CD4-positive, alpha-beta T cell treated with Interleukin-6 for 4 hours (primary cell): Measurements from ENCODE around the gene MEIS1.
"Not testable (repeated sequence)": the region's sequence is repeated elsewhere in the genome, so short reads cannot be mapped to it uniquely, and the experiment has no call there.

ENCODE experiments used
- DNase-seq: peaks from one replicate; pipeline ENCODE4 v3.0.0-alpha.2; 2020; ENCODE audit warnings: mixed read lengths

MEIS1 gene

DNA sequence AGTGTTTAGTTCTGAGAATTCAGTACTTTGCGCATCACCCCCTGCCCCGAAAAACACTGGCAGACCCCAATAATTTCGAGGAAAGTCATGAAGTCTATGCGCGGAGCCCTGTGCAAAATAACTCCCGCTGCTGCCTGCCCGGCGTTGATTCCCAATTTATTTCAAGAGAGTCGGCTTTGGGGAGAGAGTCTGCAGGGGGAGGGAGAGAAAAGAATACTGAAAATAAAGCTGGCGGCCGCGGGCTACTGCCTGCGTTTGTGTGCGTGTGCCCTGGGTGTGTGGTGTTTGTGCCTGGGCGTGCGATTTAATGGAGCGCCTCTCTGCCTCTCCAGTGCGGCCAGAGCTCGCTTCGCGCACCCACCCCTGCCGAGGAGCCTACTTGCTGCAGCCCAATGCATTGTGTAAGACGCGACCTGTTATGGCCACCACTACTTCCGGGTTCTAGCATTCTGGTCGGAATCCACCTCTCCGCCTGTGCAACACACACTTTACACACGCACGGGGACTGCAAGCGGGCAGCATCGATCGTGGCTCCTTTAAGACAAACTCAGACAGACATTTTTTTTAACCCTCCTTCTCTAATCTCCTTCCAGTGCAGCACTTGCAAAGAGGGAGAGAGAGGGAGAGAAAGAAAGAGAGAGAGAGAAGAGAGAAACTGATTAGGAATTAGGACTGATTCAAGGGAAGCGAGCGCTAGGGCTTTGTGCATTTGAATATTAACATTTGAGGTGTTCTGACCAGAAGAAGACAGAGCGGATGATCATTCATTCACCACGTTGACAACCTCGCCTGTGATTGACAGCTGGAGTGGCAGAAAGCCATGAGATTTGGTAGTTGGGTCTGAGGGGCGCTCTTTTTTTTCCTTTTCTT lies at the start of gene MEIS1:
Gene MEIS1, plus strand, starts transcription at position 447 of the 870 bp plus-strand sequence. CDS start 732 bp downstream, outside the sequence.
- DNase-seq = no peak

DNA sequence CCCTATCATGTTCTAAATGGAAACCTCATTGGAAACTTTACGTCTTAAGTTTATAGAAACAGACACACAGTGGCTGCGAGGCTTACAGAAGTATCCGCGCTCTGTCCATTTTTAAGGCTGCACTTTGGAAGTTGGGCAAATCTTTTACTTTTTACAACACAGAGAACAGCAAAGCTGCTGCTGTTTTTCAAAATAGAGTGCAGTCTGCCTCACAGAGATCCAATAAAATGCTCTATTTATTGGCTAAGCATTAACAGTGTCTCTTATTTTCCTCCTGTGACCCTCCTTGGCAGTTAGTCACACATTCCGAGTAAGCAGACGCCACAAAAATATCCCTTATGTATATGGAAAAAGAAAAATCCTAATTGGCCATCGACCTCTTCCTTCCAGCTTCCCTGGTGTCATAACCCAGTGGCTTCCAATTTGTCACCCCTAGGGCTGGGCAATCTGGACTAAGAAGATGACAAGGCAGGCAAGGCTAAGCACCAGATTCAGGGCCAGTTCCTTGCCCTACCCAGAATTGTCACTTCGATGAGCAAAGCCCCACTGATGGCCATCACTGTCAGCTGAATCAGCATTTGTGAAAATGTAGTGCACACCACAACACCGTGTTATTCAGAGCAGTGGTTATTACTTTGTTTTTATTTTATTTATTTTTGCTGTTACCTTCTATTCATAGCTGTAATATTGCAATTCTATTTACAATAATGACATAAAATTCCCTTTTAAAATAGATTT lies 47.7 kb upstream of the MEIS1 start:
- no peak for DNase-seq

DNA sequence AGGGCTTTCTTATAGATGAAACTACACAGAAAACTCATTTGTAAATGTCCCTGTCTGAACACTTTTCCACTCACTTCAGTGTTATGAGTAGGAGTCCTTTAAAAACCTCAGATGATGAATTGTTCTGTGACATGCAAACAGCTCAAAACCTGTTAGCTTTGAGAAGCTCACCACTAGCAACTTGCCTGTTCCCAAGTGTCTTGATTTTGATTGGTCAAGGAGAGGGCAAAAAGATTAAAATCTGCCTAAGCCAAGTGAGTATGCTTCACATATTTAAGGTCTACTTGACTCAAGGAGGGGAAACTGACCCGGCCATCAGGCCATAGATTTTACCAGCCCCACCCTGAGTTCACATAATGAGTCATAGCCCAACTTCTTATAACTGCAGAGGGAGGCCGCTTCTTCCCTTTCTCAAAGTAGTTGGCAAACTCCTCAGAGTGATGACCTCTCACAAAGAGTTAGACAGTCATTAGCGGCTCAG lies 45.2 kb upstream of the MEIS1 start:
- DNase-seq = no peak

DNA sequence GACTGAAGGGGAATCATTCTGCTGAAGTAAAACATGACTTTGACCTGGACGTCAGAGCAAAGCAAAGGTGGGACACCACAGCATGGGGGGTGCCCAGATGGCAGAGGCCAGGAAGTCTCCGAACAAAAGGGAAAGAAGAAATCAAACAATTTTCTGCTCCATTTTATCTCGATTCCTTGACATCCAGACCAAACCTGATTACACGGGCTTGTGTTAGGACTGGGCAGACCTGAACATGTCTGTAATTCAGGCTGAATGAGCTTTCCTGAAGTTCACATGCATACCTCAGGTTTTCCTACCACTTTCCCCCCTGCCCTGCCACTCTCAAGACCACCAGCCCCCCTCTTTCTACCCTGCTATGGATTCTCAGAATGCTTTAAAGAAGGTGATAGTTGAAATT lies 44.8 kb upstream of the MEIS1 start:
- DNase-seq = no peak

DNA sequence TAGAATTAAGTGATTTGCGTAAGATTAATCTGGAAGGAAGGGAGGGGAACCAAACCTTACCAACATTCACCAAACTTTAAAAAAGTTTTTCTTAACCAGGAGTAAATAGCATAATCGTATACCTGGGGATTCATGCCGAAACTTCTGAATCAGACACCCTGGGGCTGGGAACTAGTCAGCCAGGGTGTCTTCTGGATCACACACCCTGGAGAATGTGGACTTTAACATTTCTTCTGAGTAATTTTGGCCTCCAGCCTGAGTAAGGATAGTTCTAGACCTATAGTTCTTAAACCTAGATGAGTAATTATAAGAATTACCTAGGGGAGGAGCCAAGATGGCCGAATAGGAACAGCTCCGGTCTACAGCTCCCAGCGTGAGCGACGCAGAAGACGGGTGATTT lies 44.1 kb upstream of the MEIS1 start:
- no peak for DNase-seq

DNA sequence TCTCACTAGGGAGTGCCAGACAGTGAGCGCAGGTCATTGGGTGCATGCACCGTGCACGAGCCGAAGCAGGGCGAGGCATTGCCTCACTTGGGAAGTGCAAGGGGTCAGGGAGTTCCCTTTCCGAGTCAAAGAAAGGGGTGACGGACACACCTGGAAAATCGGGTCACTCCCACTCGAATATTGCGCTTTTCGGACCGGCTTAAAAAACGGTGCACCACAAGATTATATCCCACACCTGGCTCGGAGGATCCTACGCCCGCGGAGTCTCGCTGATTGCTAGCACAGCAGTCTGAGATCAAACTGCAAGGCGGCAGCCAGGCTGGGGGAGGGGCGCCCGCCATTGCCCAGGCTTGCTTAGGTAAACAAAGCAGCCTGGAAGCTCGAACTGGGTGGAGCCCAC lies 43.7 kb upstream of the MEIS1 start:
- DNase-seq = not testable (repeated sequence)

DNA sequence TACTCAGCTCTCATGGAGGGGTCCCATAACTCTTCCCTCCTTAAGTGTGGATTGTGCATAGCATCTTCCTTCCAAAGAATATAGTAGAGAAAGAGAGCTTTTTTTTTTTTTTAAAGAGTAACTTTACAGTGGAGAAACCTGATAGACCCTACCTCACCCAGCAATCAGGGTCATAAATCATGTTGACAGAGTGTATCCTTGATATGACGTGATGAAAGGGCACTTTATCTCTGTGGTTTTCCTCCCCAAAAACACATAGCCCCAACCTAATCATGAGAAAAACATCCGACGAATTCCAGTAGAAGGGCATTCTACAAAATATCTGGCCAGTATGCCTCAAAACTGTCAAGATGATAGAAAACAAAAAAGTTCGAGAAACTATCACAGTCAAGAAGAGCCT lies 29.5 kb upstream of the MEIS1 start:
- no peak for DNase-seq

DNA sequence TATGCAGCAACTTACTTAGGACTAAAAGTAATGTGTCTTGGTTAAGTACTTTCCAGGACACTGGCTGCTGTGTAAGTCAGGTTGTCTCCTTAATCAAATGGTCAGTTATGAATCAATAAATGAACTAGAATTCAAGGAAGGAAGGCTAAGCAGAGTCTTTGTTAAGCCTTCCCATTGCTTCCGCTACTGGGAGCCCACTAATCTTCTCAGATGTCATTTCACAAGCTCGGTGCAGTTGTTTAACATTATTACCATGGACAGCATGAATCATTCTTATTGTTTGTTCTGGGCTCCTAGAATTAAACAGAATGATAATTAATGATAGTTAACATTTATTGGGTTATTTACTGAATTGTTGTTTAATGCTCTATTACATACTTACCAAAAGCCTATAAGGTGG lies 26.0 kb upstream of the MEIS1 start:
- no peak for DNase-seq

DNA sequence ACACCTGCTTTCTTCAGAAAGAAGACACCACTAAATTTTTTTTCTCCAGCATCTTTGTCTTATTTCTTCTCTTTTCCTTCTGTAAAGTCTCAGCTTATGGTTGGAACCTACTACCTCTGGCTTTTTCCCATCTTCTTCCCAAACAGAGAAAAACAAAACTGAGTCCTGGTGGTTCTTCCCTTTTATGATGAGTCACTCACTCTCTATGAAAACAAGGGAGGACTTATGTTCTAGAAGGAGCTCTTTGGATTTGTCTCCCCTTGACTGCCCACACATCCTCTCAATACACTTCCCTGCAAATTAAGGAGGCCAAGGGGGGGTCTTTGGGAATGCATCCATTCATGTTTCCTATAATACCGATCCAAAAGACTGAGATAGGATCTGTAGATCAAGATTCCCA lies 22.1 kb upstream of the MEIS1 start:
- DNase-seq = no peak

DNA sequence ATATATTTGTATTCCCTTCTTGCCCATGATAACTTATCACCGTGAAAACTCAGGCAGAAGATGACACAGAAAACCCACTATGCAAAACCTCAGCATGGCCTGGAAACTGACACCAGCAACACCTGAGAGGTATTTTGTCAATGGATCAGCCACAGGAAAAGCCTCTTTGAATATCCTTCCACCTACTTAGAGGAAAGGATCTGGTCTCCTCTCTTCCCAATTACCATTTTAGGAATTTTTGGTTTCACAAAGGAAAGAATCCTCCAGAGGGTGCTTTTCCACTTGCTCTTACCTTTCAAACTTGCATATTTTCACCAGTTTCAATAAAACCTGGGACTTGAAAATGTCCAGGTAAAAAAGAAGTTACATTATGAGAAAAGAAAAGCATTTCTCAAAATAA lies 20.0 kb upstream of the MEIS1 start:
- no peak for DNase-seq

DNA sequence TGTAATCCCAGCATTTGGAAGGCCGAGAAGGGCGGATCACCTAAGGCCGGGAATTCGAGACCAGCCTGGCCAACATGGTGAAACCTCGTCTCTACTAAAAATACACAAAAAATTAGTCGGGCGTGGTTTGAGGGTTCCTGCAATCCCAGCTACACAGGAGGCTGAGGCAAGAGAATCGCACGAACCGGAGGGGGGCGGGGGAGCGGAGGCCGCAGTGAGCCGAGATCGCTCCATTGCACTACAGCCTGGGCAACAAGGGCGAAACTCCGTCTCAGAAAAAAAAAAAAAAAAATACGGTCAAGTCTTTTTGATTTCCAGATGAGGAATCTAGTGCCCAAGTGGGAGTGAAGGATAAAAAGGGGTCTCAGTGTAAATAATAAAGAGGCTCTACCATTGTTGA lies 16.5 kb upstream of the MEIS1 start:
- DNase-seq = no peak

DNA sequence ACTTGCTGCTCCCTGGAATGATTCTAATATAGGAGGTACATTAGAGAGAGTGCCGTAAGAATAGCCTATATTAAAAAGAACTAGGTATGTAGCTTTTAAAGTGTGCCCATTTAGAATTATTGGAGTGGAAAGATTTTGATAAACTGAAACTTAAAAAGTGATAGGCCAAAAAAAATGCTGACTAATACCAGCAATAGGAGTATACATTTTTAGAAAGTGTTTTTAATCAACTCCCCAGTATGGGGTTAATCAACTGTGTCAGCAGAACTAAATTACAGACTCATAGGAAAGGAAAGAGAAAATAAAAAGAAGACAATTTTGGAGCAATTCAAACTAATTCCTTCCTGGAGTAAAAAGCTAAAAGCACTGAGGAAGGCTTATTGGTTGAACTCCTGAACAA lies 13.3 kb upstream of the MEIS1 start:
- no peak for DNase-seq

DNA sequence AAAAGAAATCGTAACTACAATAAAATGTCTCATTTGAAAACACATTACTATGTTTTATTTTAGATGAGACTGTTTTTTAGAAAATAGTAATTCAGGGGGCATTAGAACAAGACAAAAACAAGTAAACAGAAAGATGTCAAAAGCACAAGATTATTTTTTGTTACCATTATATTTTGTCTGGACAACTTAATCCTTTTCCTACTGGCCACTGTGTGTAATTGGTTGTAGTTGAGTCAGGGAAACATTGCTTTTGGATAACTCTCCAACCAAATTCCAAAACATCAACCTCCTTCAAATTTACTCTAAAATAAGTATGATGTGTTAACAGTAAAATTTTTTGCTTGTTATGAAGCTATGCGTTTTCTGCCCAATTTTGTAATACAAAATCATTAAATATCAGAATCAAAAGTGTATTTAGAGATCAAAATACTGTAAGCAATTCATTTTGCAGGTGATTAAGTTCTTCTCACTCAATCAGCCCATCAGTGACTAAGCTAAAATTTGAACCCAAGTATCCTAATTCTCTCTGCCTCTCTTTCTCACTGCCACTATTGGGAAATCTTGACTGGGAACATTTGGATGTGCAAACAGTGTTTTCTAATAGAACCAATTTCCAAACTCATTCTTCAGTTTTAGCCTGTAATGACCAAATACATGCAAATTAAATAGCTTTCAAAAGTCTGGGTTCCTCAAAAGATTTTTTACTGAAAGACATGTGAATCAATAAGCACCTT lies 11.4 kb upstream of the MEIS1 start:
- no peak for DNase-seq

DNA sequence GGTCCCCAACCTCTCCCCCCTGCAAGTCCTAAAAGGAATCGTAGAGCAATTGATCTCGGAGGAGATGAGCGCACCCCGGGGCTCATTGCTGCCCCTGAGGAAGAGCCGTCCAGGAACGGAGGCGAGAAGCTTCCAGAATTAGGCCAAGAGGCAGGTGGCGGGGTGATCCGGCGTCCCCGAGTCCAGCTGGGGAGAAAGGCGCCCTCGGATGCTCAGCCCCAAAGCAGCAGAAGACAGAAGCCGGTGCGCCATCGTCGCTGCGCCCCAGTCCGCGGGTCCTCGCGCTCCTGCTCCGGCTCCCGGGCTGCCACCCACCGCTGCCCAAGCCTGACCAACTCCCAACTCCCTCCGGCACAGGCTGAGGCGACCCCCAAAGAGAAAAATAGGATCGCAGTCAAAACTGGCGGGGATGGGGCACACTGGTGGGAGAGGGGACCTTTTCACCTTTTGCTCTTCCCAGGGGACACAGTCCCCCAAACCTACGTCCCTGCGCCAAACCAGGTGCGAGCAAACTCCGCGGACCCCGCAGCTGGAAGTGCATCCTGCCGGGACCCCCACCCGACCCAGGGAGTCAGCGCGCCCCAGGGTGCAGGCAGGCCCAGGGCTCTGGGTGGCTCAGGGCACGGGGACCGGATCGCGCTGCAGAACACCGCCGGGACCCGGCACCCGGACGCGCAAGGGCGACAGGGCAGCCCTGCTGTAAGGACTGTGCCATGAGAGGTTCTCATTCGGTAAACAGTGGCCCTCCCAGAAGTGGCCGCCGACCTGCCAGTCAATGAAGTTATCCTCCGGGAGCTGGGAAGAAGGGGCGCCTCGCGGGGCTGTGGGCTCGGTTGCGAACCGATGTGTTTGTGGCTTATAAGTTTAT lies 8.4 kb upstream of the MEIS1 start:
- no peak for DNase-seq

DNA sequence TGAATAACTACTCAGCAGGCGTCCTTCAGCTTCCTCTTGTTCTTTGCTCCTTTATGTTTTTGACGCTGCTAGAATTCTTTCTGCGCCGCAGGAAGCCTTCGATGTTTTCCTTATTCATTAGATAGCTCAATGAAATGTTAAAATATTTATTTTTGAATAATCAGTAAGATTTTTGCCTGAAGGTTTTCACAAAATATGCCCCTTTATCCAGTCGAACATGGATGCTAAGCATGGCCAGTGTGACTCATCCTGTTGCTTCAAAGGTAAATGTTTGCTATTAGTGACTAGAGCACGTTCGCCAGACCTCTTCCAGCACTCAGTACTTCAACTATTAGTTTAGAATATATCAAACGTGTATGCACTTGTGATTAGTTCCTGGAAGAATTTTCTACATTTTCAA lies 7.6 kb upstream of the MEIS1 start:
- no peak for DNase-seq

DNA sequence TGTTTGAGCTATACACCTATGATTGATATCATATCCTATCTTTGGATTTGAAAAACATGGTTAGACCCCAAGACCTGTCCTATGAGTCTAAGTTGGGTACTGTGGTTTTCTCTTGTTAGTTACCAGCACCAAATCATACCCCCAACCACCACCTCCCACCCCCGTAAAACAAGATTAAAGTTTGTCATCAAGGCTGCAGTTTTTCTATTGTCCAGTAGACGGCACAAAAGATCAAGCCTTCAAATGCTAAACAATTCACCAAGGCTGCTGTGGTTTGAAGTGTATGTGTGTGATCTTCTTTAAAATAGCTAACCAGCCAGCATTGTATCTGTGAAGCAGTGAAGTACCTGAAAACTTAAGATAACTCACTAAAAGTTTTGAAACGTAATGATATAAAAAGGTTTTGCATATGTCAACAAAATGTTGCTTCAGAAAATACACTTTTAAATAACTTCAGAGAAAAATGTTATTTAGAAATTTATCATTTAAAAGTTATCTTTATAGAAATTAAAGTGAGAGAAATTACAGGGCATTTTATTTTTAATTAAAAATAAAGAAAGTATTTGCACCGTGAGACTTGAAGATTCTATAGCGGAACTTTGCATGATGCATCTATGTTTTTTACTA lies 5.8 kb upstream of the MEIS1 start:
- no peak for DNase-seq

DNA sequence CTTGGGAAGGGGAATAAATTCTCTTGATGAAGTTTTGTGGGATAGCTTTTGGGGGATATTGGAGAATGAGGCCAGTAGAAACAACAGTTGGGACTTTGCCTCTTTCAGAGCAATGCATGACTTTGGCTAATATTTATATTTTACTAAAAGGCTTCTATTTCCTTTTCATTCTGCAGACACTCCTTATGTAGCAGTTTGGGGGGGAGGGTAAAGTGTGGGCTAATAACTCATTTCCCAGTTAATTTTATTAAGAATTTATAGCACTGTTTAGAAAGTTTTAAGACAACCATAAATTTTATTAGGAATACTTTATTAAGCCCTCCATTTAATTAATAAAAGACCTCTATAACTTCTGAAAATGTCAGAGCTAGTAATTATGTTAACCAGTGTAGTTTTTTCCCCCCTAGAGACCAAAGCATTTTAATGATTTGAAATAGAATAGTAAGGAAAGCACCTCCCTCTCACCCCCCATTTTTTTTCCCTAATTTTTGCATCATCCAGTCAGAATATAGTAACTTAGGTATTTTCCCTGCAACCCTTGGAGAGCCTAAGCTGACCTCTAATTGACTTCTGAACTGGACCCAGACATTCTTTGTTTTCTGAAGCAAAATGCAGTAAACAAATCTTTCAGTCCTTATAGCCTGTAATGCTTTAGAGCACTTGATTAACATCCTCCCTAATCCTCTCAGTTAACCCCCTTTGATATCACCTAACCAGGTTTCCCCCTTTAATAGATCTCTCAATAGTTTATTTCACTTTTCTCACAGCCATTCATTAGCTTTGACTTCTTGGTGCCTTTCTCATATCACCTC lies 5.0 kb upstream of the MEIS1 start:
- DNase-seq = no peak

DNA sequence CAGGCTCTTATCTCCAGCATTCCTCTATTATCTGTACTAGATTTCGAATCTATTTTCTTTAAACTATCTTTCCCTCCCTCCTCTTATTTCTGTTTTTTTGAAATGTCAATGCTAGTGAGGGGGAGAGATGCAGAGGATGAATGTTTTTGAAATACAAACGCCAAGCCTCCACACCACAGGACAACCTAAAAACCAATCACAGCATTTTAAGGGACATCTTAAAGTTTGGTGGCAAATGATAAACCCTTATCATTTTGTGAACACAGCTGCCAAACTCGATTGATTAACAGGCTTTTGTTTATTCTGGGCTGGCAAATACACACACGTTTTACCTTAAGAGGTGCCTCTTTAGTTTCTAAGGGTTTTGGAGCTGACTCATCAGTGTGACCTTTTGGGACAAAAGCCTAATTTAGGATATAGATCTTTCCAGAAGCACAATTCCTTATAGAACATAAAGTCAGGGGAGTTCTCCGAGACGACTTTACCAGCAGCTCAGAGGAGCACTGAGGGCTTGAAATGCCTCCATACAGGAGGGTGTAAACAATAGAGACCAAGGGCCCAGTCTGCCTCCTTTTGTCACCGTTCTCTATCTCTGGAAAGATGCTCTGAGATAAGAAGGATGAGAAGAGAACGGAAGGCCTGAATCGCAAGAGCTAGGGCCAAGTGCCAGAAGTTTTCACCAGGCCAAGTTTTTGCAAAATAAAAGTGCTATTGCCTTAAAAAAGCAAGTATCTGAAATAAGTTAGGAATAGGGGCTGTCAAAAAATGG lies 4.2 kb upstream of the MEIS1 start:
- DNase-seq = no peak

DNA sequence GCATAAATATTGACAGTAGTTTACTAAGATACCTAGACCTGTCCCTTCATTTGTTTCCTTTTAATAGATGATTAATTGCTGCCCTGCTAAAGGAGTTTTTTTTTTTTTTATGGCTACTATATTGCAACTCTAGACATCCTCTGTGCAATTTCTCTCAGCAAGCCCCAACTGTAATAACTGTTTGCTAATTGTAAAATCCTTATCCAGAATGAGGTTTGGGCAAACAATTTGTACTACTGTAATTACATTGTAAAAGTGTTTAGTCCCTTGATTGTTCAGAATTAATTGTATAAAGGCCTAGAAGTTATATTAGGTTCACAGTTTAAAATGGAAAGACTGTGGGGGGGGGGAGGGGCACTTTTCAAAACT lies 3.7 kb upstream of the MEIS1 start:
- no peak for DNase-seq

DNA sequence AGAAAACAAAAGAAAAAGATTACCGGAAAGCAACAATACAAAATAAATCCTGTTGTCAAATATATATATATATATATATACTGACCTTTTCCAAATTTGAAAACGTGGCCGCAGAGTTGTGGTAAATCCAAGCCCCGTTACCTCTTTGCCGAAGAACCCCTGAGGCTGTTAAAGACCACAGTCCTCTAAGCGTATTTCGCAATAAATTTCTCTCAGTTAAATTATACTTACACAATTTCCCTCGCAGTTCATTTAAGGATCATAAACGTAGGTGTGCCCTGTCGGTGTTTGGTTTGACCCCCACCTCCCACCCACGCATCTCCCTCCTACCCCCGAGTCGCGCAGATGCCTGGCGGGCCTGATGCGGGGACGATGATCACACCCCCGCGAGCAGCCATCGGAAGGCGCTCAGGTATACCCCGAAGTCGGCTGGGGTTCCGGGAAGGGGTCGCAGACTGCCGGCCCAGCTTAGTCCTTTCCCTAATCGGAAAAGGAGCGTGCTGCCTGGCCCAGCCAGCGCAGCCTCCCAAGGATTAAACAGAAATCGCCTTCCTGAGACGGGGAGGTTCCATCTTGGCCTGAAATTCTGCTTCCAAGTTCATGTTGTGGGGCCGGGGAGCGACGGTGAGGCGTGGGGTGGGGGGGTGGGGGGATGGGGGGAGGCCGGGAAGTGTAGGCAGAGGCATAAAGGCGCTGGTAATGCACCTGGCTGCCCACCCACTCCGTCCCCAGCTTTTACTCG lies 2.9 kb upstream of the MEIS1 start:
- DNase-seq = no peak
